Astrocyte of the cerebellum (primary cell): ENCODE results near the gene MPHOSPH8.

Experiments used
- DNase-seq: peaks from one replicate; pipeline ENCODE4 v3.0.0-alpha.2; 2011; ENCODE audit warnings: low read depth
- H3K4me3 ChIP-seq: 2 replicates; pipeline ENCODE4 v1.5.1; 2011; ENCODE audit warnings: mild to moderate bottlenecking, low read depth, low read length, moderate library complexity
- CTCF ChIP-seq: IDR thresholded peaks from 2 replicates; pipeline ENCODE4 v1.5.1; 2012; ENCODE audit warnings: low read length, low read depth, moderate library complexity, mild to moderate bottlenecking; ENCODE audit errors: missing control alignments
- in situ Hi-C: cut with HindIII; loops from 2 replicates; pipeline ENCODE4 v1.10.0; 2017; ENCODE audit warnings: low sequenced_read_pairs

MPHOSPH8 gene

DNA sequence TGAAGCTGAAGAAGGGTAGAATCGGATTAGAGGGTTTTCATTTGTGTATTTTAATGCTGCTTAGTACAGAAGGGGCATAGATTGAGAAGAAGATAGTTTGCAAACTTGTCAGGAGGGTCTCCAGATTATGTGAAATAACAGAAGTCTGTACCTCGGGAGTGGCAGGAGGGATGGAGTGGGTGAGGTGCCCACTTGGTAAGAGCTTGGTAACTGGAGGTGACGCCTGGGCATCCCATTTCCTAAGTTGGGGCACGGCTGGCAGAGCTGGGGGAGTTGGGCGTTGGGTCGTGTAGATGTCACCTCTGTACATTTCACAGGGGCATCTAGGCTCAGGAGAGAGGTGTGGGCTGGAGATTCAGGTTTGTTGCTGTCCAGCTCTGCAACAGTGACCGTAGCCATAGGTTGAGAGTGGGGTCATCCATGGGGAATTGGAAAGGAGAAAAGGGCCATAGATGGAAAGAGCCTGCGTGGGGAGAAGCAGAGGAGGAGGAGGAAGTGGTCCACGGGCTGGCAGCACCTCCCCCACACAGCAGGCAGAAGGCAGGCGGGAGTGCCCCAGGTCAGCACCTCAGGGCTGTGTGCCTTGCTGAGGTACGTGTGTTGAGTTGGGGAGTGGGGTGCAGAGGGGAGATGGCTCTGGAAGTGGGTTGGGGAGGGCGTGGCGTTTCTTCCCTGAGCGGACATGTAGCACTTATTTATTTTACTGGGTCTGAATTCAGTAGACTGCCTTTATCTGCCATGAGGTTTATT lies 31.2 kb downstream of the MPHOSPH8 start:
- no peak overlapping the region for H3K4me3 ChIP-seq
- no peak for DNase-seq
- in situ Hi-C loops, result no loop called here

DNA sequence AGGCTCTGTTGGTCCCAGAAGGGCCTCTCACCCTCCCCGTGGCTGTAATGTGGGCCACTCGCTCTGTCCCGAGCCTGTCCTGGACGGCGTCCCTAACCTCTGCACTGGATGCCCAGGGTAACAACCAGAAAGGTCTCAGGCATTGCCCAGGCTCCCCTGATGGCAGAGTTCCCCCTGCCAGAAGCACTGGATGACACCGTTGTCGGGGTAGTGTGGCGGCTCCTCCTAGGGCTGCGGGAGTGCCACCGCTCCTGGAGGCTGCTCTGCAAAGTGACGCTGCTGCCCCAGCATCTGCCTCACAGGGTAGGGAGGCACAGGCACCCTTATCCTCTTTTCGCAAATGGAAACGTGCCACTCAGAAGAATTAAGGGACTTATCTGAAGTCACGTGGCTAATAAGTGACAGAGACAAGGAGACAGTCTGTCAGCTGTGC lies 32.0 kb downstream of the MPHOSPH8 start:
- no peak overlapping the region for H3K4me3 ChIP-seq
- in situ Hi-C loops, result no loop called here
- DNase-seq, result no peak
- TF ChIP-seq CTCF, result no peak

More for the DNA sequence above, 31.2 kb downstream of the MPHOSPH8 start:
- TF ChIP-seq CTCF, result no peak

DNA sequence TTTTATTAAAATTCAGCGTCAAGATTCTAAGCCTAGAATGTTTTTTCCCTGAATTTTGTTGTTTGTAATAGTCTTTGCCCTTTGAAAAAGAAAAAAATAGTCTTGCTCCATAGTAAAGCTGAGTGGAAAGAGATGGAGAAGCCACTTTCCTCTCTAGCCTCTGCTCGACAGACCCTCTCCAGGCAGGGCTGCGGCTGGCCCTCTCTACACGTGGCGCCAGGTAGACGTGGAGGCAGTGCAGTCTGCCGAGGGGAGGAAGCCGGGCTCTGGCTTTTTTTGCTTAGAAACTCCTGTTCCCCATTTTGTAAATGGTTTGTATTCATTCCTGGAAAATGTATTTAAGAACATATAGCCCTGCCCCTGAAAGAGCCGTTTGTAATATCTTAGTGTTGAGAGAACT lies 35.3 kb downstream of the MPHOSPH8 start:
- no peak for TF ChIP-seq CTCF
- no peak overlapping the region for H3K4me3 ChIP-seq
- no peak for DNase-seq
- in situ Hi-C loops, result no loop called here

DNA sequence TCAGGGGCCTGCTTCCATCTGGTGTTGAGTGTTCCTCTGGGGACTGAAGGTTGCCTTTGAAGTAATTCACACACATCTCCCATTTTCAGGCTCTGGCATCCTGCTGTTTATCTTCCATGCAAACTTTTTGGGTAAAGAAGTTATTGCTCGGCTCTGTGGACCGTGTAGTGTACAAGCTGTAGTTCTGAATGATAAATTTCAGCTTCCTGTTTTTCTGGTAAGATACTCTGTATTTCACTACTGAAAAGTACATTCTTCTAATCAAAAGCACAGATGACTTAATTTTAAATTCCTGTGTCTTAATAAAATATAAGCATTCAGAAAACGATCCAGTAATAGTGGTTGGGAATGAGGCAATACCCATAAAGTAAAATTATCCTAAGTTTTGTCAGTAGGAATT lies 36.7 kb downstream of the MPHOSPH8 start:
- no peak for TF ChIP-seq CTCF
- in situ Hi-C loops, result no loop called here
- no peak for DNase-seq
- H3K4me3 ChIP-seq, result no peak overlapping the region

DNA sequence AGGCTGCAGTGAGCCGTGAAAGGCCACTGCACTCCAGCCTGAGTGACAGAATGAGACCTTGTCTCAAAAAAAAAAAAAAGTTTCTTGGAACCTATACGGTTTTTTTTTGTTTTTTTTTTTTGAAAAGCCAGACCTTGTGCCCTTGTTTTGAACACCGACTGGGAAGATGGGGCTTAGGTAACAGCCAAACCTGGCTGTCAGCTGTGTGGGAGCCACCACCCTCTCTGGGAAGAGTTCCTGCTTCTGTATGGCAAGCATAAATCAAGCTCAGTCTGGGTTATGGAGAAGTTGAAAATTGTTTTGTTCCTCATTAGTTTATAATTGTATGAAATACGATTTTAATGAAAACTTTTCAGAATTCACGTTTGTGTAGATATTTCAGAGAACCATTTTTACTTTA lies 39.5 kb downstream of the MPHOSPH8 start:
- in situ Hi-C loops, result no loop called here
- TF ChIP-seq CTCF, result no peak
- no peak for DNase-seq
- H3K4me3 ChIP-seq, result no peak overlapping the region

- H3K4me3 ChIP-seq, result no peak overlapping the region
- DNase-seq, result no peak
- in situ Hi-C loops, result no loop called here
- no peak for TF ChIP-seq CTCF
Observed at GRCh38 chr13:19673473-19674430, 40.3 kb downstream of the MPHOSPH8 start.
